Measurements from ENCODE around the gene KIF26B. TPM values are rescaled to one million over a fixed set of nuclear protein-coding genes. Genes with fewer than 3 reads are reported as not detected.

KIF26B gene
- polyA plus RNA-seq, 1 donor (not counting 4 experiments of a cell fraction or from before 2014, with no cell fraction given): 0.58 TPM

DNA sequence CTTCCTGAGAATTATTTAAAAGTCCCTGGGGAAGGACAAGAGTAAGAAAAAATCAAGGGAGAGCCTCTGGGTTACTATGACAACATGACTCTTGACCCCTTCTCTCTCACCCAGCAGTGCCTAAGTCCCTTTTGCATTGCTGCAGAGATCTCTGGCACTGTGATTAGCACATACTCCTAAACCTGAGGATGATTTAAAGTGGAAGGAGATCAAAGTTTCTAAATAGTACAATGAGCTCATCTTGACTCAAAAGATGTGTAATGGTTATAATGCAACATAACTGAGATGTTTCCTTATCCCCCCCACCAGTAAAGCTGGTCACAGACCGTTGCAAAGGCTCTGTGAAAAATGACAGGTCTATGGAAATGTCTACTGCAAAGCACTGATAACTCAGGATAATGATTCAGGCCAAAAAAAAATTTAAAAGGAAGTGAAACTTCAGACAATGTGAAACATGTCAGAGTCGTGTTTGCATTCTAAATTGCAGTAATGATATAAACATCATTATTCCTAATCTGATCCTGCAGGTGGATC, 519.2 kb downstream of the KIF26B start:
- Histone ChIP-seq H3K4me1 (ENCODE audit: control insufficient read depth, extremely low read depth, insufficient read depth, low read length) (no peaks in the 10 kb centered on the region), H3K79me2 (ENCODE audit: control insufficient read depth, insufficient read depth, low read length) (no peaks in the 10 kb centered on the region), H2AFZ (ENCODE audit: control insufficient read depth, low read length) (no peak overlapping the region), H3K4me2 (ENCODE audit: control insufficient read depth, extremely low read depth, insufficient read depth, low read depth, low read length) (no peak overlapping the region), H3K27ac (ENCODE audit: control insufficient read depth, insufficient read depth, low read length) (no peak overlapping the region), H3K36me3 (ENCODE audit: control insufficient read depth in 2 of 2, extremely low read depth in 1 of 2, insufficient read depth in 2 of 2, low read length in 2 of 2) (no peaks in the 10 kb centered on the region), H3K9me3 (ENCODE audit: control insufficient read depth, low read depth, low read length) (no peaks in the 10 kb centered on the region), H3K27me3 (ENCODE audit: control insufficient read depth, extremely low read depth, insufficient read depth, low read length) (no peaks in the 10 kb centered on the region), H3K9me1 (ENCODE audit: control insufficient read depth, extremely low read depth, insufficient read depth, low read length) (no peaks in the 10 kb centered on the region), H4K20me1 (ENCODE audit: control insufficient read depth, extremely low read depth, insufficient read depth, low read length) (no peaks in the 10 kb centered on the region), H3K9ac (ENCODE audit: control insufficient read depth, extremely low read depth, insufficient read depth, low read length) (no peak overlapping the region), H3K4me3 (ENCODE audit: control insufficient read depth in 2 of 3, extremely low read depth in 1 of 3, insufficient read depth in 2 of 3, low read depth in 1 of 3, low read length in 3 of 3) (no peak overlapping the region)
- dilution Hi-C loops (cut with MboI; ENCODE audit: extremely low pct_ligation_motif_present, low sequenced_read_pairs): no loop called here
- FAIRE-seq (no peak), DNase-seq (ENCODE audit: low read depth, low spot score) (no peak)
- no peak for TF ChIP-seq EZH2 (IDR thresholded peaks at IDR 0.05; ENCODE audit: low read length)
- TF ChIP-seq, protein P1, sequence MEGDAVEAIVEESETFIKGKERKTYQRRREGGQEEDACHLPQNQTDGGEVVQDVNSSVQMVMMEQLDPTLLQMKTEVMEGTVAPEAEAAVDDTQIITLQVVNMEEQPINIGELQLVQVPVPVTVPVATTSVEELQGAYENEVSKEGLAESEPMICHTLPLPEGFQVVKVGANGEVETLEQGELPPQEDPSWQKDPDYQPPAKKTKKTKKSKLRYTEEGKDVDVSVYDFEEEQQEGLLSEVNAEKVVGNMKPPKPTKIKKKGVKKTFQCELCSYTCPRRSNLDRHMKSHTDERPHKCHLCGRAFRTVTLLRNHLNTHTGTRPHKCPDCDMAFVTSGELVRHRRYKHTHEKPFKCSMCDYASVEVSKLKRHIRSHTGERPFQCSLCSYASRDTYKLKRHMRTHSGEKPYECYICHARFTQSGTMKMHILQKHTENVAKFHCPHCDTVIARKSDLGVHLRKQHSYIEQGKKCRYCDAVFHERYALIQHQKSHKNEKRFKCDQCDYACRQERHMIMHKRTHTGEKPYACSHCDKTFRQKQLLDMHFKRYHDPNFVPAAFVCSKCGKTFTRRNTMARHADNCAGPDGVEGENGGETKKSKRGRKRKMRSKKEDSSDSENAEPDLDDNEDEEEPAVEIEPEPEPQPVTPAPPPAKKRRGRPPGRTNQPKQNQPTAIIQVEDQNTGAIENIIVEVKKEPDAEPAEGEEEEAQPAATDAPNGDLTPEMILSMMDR (optimal IDR thresholded peaks at IDR 0.05 in 1 of 3, IDR thresholded peaks at IDR 0.05 in 1 of 3, conservative IDR thresholded peaks at IDR 0.05 in 1 of 3; ENCODE audit: extremely low read depth in 1 of 3, insufficient read depth in 2 of 3, low read length in 3 of 3): no peak

DNA sequence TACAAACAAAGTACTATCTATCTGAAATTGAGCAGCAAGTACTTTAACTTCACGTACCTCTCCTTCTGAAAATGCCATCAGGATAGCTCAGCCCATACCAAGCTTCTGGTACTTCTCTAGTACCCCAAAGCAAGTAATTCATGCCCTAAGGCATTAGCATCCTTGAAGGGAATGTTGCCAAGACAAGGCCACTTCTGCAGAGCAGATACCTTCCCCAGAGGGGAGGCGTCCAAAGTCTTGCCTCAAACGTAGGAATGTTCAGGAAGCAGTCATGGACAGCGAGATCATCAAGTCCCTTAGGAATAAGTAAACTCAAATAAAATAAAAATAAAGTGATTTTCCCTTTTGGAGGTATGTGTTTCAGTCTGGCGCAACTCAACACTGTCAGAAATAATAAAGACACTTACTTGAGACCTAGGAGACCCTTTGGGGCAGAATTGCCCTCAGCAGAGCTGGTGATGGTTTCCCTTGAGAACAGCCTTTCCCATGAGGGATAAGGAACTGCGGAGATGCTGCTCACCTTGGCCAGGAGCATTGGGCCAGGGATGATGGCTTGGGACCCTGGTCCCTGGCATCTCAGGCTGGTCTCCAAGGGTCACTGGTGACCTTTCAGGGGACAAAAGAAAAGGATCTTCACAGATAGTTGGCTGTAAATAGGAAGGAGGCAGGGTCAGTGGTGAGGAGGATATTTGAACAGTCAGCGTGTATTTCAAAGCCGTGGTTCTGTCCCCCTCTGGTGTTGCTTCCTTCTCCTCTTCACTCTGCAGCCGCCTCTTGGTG, 522.9 kb downstream of the KIF26B start:
- Histone ChIP-seq H3K4me1 (ENCODE audit: control insufficient read depth, extremely low read depth, insufficient read depth, low read length) (no peaks in the 10 kb centered on the region), H3K27ac (ENCODE audit: control insufficient read depth, insufficient read depth, low read length) (no peak overlapping the region), H3K79me2 (ENCODE audit: control insufficient read depth, insufficient read depth, low read length) (no peaks in the 10 kb centered on the region), H3K9me1 (ENCODE audit: control insufficient read depth, extremely low read depth, insufficient read depth, low read length) (no peaks in the 10 kb centered on the region), H3K27me3 (ENCODE audit: control insufficient read depth, extremely low read depth, insufficient read depth, low read length) (no peaks in the 10 kb centered on the region), H4K20me1 (ENCODE audit: control insufficient read depth, extremely low read depth, insufficient read depth, low read length) (no peaks in the 10 kb centered on the region), H3K36me3 (ENCODE audit: control insufficient read depth in 2 of 2, extremely low read depth in 1 of 2, insufficient read depth in 2 of 2, low read length in 2 of 2) (no peaks in the 10 kb centered on the region), H3K4me2 (ENCODE audit: control insufficient read depth, extremely low read depth, insufficient read depth, low read depth, low read length) (no peak overlapping the region), H2AFZ (ENCODE audit: control insufficient read depth, low read length) (no peak overlapping the region), H3K9me3 (ENCODE audit: control insufficient read depth, low read depth, low read length) (no peaks in the 10 kb centered on the region), H3K4me3 (ENCODE audit: control insufficient read depth in 2 of 3, extremely low read depth in 1 of 3, insufficient read depth in 2 of 3, low read depth in 1 of 3, low read length in 3 of 3) (no peak overlapping the region), H3K9ac (ENCODE audit: control insufficient read depth, extremely low read depth, insufficient read depth, low read length) (no peak overlapping the region)
- no peak for TF ChIP-seq EZH2 (IDR thresholded peaks at IDR 0.05; ENCODE audit: low read length)
- TF ChIP-seq, protein P1 (optimal IDR thresholded peaks at IDR 0.05 in 1 of 3, IDR thresholded peaks at IDR 0.05 in 1 of 3, conservative IDR thresholded peaks at IDR 0.05 in 1 of 3; ENCODE audit: extremely low read depth in 1 of 3, insufficient read depth in 2 of 3, low read length in 3 of 3): no peak
- DNase-seq (ENCODE audit: low read depth, low spot score) (no peak), FAIRE-seq (no peak)
- dilution Hi-C loops (cut with MboI; ENCODE audit: extremely low pct_ligation_motif_present, low sequenced_read_pairs): no loop called here
